Hair follicular keratinocyte (primary cell): ENCODE results near the gene RRP1. TPM values are rescaled to one million over a fixed set of nuclear protein-coding genes. Genes with fewer than 3 reads are reported as not detected.

Source experiments
- total RNA-seq: library from RNA; depleted of rRNA; stranded (reverse); fragments of >200 nt; gene quantifications from 2 replicates; pipeline ENCODE4 v1.2.3, GENCODE V29; 2015

Gene RRP1, protein sequence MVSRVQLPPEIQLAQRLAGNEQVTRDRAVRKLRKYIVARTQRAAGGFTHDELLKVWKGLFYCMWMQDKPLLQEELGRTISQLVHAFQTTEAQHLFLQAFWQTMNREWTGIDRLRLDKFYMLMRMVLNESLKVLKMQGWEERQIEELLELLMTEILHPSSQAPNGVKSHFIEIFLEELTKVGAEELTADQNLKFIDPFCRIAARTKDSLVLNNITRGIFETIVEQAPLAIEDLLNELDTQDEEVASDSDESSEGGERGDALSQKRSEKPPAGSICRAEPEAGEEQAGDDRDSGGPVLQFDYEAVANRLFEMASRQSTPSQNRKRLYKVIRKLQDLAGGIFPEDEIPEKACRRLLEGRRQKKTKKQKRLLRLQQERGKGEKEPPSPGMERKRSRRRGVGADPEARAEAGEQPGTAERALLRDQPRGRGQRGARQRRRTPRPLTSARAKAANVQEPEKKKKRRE
- total RNA-seq, result 17.6 and 30.6 TPM in 2 replicates

DNA sequence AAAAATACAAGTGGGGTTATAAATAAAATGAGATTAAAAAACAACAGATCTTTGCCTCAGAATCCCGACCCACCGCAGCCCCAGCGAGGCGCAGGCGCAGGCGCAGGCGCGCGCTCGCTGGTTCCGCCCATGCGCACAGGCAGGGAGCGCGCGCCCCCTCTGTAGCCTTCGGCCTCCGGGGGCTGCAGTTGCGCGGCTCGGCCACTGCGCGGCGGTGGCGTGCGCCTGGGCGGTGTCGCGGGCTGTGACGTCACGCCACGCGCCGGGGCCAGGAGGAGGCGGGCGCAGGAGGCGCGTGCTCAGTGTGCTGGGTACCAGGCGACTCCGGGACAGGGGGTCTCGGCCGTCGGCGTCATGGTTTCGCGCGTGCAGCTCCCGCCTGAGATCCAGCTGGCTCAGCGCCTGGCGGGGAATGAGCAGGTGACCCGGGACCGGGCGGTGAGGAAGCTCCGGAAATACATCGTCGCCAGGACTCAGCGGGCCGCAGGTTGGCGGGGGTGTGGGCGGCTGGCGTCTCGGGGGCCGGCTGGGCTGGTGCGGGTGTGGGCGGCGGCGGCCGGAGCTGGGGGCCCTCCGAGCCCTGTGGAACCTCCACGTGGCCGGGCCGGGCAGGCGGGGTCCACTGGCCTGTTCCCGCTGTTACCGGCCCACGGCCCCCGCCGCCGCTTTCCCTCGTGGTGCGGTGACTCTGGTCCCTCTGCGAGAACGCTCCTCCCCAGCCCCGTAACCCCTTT lies at the start of gene RRP1:
Gene RRP1, plus strand, starts transcription at position 302 of the 734 bp plus-strand sequence. Its CDS starts 53 bp downstream, at position 355.

DNA sequence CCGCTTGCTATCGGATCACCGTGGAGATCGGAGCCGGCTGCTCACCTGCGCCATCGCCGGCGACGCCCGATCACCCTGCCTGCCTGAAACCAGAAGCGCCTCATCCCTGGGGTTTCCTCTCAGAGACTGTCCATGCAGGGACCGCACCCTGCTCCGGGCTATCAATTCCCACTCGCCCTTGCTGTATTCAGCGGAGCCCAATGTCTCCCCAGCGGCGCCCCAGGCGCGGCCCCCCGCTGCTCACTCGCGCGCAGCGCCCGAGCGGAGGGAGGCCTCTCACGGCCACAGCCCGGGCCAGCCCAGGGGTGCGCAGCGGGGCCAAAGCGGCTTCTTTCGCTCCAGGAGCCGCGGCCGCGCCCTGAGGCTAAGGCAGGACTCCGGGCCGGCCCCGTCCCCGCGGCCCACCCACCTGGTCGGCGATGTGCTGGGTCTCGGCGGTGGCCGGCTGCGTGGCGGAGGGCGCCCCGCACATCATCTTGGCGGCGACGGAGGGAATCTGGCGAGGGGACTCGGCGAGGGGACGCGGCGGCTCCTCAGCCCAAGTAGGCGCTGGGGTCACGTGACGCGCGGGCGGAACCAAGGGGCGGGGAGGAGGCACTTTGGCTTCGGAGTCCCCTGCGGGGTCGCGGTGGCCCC lies 13.5 kb upstream of the RRP1 start, which contains the start of gene CSTB:
Gene CSTB, minus strand, starts transcription at position 514 of the 636 bp plus-strand sequence. Its CDS starts 39 bp downstream, at position 475.

Other genes with a start within 250 kb of the RRP1 start
- gene HSF2BP, start 130.1 kb upstream of the RRP1 start, total RNA-seq, result 2.6 TPM in 2 replicates
- gene RRP1B, start 130.0 kb upstream of the RRP1 start, total RNA-seq, result 26.0 and 37.7 TPM in 2 replicates
- 140 and 147 TPM in 2 replicates for gene PDXK, start 70.4 kb upstream of the RRP1 start, total RNA-seq
- 8.4 and 13.7 TPM in 2 replicates for gene CSTB, start 13.3 kb upstream of the RRP1 start, total RNA-seq
- gene AGPAT3, start 75.6 kb downstream of the RRP1 start, total RNA-seq, result 25.2 and 33.3 TPM in 2 replicates
- 12.7 and 13.2 TPM in 2 replicates for gene TRAPPC10, start 222.7 kb downstream of the RRP1 start, total RNA-seq